Measurements from ENCODE around the gene KIF4A.

DNA sequence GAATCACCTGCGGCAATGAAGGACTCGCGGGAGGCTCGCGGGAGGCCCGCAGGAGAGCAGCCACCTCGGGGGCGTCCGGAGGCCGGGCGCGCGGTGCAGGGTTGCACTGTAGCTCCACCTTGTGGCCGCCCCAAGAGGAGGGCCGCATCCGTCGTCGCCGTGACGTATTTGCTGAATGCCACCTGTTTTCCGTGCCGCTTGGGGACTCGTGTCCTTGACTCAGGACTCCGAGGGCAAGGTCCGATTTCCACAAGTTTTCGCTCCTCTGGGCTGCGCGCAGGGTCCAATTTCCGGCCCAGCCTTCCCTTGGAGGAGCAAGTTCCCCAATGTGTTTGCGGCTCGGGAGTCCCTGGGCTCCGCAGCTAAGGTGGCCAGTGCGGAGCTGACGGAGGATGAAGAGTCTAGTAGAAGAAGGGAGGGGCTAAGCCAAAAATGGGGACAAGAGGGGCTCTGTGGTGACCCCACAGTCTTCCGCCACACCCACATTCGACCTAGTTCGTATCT, 144.0 kb downstream of the KIF4A start:
- TF ChIP-seq CTCF (IDR thresholded peaks at IDR 0.05), result peak in 1 of 3 experiments; percentile 55
- no peak for TF ChIP-seq POLR2A (IDR thresholded peaks at IDR 0.05)

All from vagina (tissue), 2 donors.